Endothelial cell of umbilical vein (primary cell): ENCODE results near the gene LARP1. TPM values are rescaled to one million over a fixed set of nuclear protein-coding genes. Genes with fewer than 3 reads are reported as not detected.

ENCODE experiments used
- BruUV-seq: library from RNA; stranded (reverse); fragments of 400-500 nt; replicated peaks from 2 replicates; lab custom pipeline; 2021; lab: Mats Ljungman, UMichigan
- CTCF ChIA-PET: fragments of 300-600, 350-600 bp; sonication (Branson Sonifier 250); formaldehyde crosslinking; loops from one replicate; lab custom pipeline; 2021; ENCODE audit warnings: antibody characterized with exemption, inconsistent platforms; lab: Charles Lee
- POLR2A ChIA-PET: fragments of 300-600, 350-600 bp; sonication (Branson Sonifier 250); formaldehyde crosslinking; loops from one replicate; lab custom pipeline; 2021; ENCODE audit warnings: antibody characterized with exemption, inconsistent platforms; lab: Charles Lee
- DNase-seq: peaks from one replicate; pipeline ENCODE4 v3.0.0-alpha.2; 2011; ENCODE audit warnings: low read depth, low spot score
- FAIRE-seq: peaks from 2 replicates; lab custom pipeline; 2011; peaks lifted over from hg19 to GRCh38; lab: Jason Lieb, UNC
- H2AFZ ChIP-seq: 2 replicates; pipeline ENCODE4 v1.6.0; 2012; ENCODE audit warnings: low read depth, low read length, control low read depth, inconsistent platforms
- H3K27ac ChIP-seq: 2 replicates; pipeline ENCODE4 v1.5.1; 2011; ENCODE audit warnings: low read depth, mild to moderate bottlenecking, control low read depth, low read length, moderate library complexity; ENCODE audit not compliant: insufficient read depth
- H3K27me3 ChIP-seq, 2 experiments: 2 replicates each; pipeline versions ENCODE4 v1.6.0 to v1.6.1; 2011; ENCODE audit warnings: low read length in 2 of 2, mixed read lengths in 1 of 2; ENCODE audit not compliant: control insufficient read depth in 2 of 2, insufficient read depth in 2 of 2
- H3K36me3 ChIP-seq, 2 experiments: 2 replicates in 1 of 2; 3 replicates in 1 of 2; pipeline ENCODE4 v1.5.1; 2011; ENCODE audit warnings: low read length in 2 of 2, mild to moderate bottlenecking in 1 of 2, moderate library complexity in 1 of 2; ENCODE audit not compliant: control insufficient read depth in 2 of 2, insufficient read depth in 2 of 2; ENCODE audit errors: extremely low read depth in 1 of 2
- H3K4me1 ChIP-seq: 3 replicates; pipeline ENCODE4 v1.5.1; 2011; ENCODE audit warnings: mild to moderate bottlenecking, low read length; ENCODE audit not compliant: control insufficient read depth, insufficient read depth; ENCODE audit errors: extremely low read depth
- H3K4me2 ChIP-seq: 2 replicates; pipeline ENCODE4 v1.6.1; 2011; ENCODE audit warnings: low read length, control low read depth, mixed read lengths; ENCODE audit not compliant: insufficient read depth
- H3K4me3 ChIP-seq, 3 experiments: fragments of 200-600 bp in 1 of 3; sonication (generic), shearing (Covaris generic) in 1 of 3; replicated peaks in 1 of 3; 2 replicates each; pipeline ENCODE4 v1.5.1; 2011 to 2016; ENCODE audit warnings: control low read depth in 3 of 3, low read length in 3 of 3, mild to moderate bottlenecking in 2 of 3, inconsistent platforms in 1 of 3, low read depth in 1 of 3, moderate library complexity in 1 of 3; ENCODE audit not compliant: insufficient read depth in 1 of 3
- H3K79me2 ChIP-seq: 2 replicates; pipeline ENCODE4 v1.6.0; 2012; ENCODE audit warnings: low read length, inconsistent platforms; ENCODE audit not compliant: control insufficient read depth, insufficient read depth
- H3K9ac ChIP-seq: replicated peaks from 2 replicates; pipeline ENCODE3; 2011; ENCODE audit warnings: low read length, control low read depth; ENCODE audit not compliant: insufficient read depth; ENCODE audit errors: extremely low read depth
- H3K9me1 ChIP-seq: replicated peaks from 3 replicates; pipeline ENCODE4 v1.6.0; 2011; ENCODE audit warnings: mild to moderate bottlenecking, low read length; ENCODE audit not compliant: control insufficient read depth, insufficient read depth; ENCODE audit errors: extremely low read depth
- H3K9me3 ChIP-seq: replicated peaks from 2 replicates; pipeline ENCODE4 v1.5.1; 2012; ENCODE audit warnings: low read length, inconsistent platforms; ENCODE audit not compliant: control insufficient read depth, insufficient read depth
- H4K20me1 ChIP-seq: replicated peaks from 2 replicates; pipeline ENCODE3; 2011; ENCODE audit warnings: mild to moderate bottlenecking, low read length; ENCODE audit not compliant: control insufficient read depth, insufficient read depth; ENCODE audit errors: extremely low read depth
- CTCF ChIP-seq, 2 donors: IDR thresholded peaks; 1 replicate in 1 of 2; 2 replicates in 1 of 2; pipeline ENCODE4 v1.5.1; 2011; ENCODE audit warnings: low read length in 2 of 2, mild to moderate bottlenecking in 2 of 2, moderate library complexity in 2 of 2, control low read depth in 1 of 2, inconsistent platforms in 1 of 2, low read depth in 1 of 2; ENCODE audit not compliant: insufficient read depth in 1 of 2; ENCODE audit errors: extremely low read depth in 1 of 2
- EZH2 ChIP-seq: IDR thresholded peaks from 2 replicates; pipeline ENCODE4 v1.6.1; 2012; ENCODE audit warnings: borderline replicate concordance, low read depth, mild to moderate bottlenecking, moderate library complexity, low read length, inconsistent platforms; ENCODE audit not compliant: severe bottlenecking
- FOS ChIP-seq: IDR thresholded peaks from 2 replicates; pipeline ENCODE4 v1.6.1; 2011; ENCODE audit warnings: mild to moderate bottlenecking, low read length, moderate library complexity, borderline replicate concordance; ENCODE audit not compliant: insufficient read depth
- GATA2 ChIP-seq: IDR thresholded peaks from 2 replicates; pipeline ENCODE4 v1.7.0; 2011; ENCODE audit warnings: low read depth, mild to moderate bottlenecking, moderate library complexity, mixed read lengths, low read length; ENCODE audit not compliant: insufficient read length, insufficient read depth
- JUN ChIP-seq: IDR thresholded peaks from 2 replicates; pipeline ENCODE4 v1.6.1; 2011; ENCODE audit warnings: borderline replicate concordance, low read depth; ENCODE audit not compliant: insufficient read length, insufficient read depth
- MAX ChIP-seq: IDR thresholded peaks from 2 replicates; pipeline ENCODE4 v1.6.1; 2011; ENCODE audit not compliant: insufficient read depth, insufficient read length
- MYC ChIP-seq: IDR thresholded peaks from one replicate; pipeline ENCODE4 v1.6.1; 2011; ENCODE audit warnings: mild to moderate bottlenecking, low read depth, low read length
- POLR2A ChIP-seq: IDR thresholded peaks from 2 replicates; pipeline ENCODE4 v1.6.1; 2012; ENCODE audit warnings: low read depth, mild to moderate bottlenecking, control low read depth, low read length
- POLR2AphosphoS5 ChIP-seq: IDR thresholded peaks from 2 replicates; pipeline ENCODE4 v1.6.1; 2012; ENCODE audit warnings: low read depth, mild to moderate bottlenecking, control low read depth, low read length, moderate library complexity; ENCODE audit not compliant: insufficient read depth
- dilution Hi-C: fragments of 300-500 bp; cut with MboI; formaldehyde crosslinking; loops from one replicate; pipeline ENCODE4 v1.15.0; 2019; ENCODE audit warnings: low sequenced_read_pairs; ENCODE audit not compliant: extremely low pct_ligation_motif_present
- intact Hi-C: fragments of 100-400 bp; cut with micrococcal nuclease; formaldehyde crosslinking; loops from one replicate; pipeline ENCODE4 v1.10.0; 2022
- polyA plus RNA-seq, 4 experiments: library from polyadenylated mRNA; depleted of rRNA in 3 of 4; stranded (reverse) in 3 of 4; unstranded in 1 of 4; fragments of >200 nt; gene quantifications; 2 replicates each; pipeline versions ENCODE4 v1.2.1 to v1.2.3, GENCODE V29; 2011 to 2012; ENCODE audit warnings: missing spikeins in 1 of 4
- total RNA-seq: library from RNA; stranded (reverse); gene quantifications from 2 replicates; pipeline ENCODE4 v1.2.3, GENCODE V29; 2021

The LARP1 gene
- total and polyA plus RNA-seq, 2 donors (not counting 3 experiments of a cell fraction or from before 2014, with no cell fraction given) = 70.4 to 252 TPM

- BruUV-seq = no TSS peak
- Histone ChIP-seq H3K79me2 (no peaks in the 10 kb centered on the region), H3K27ac (no peak overlapping the region), H4K20me1 (no peaks in the 10 kb centered on the region), H3K9me3 (no peaks in the 10 kb centered on the region), H3K4me3 (no peak overlapping the region), H3K4me1 (no peaks in the 10 kb centered on the region), H3K9me1 (no peaks in the 10 kb centered on the region), H3K4me2 (no peak overlapping the region), H3K36me3 (peaks cover 0 to 13% of the 10 kb centered on the region in 2 experiments), H3K27me3 (no peaks in the 10 kb centered on the region), H2AFZ (no peak overlapping the region), H3K9ac (no peak overlapping the region)
- DNase-seq (no peak), FAIRE-seq (no peak)
- intact Hi-C loops = no loop called here
- ChIA-PET CTCF (interaction anchor here (0.7 to 1.8 kb wide), 2 partner anchors 16 to 179 kb away, joined by 3 to 5 read pairs; no protein-coding TSS in a partner anchor), POLR2A (interaction anchor here (0.5 kb wide), 1 partner anchor 146 kb away, joined by 9 read pairs; no protein-coding TSS in a partner anchor)
- dilution Hi-C loops = no loop called here
- no peak for TF ChIP-seq EZH2
- TF ChIP-seq MYC = no peak
- TF ChIP-seq POLR2AphosphoS5 = no peak
These were observed 74.0 kb downstream of the LARP1 start for GRCh38 chr5:154829181-154829588.

GRCh38 chr5:154829589-154830218 is 74.5 kb downstream of the LARP1 start:
- Histone ChIP-seq H3K4me2 (no peak overlapping the region), H3K4me3 (no peak overlapping the region), H3K27me3 (no peaks in the 10 kb centered on the region), H3K9me1 (no peaks in the 10 kb centered on the region), H3K27ac (no peak overlapping the region), H3K79me2 (no peaks in the 10 kb centered on the region), H3K4me1 (no peaks in the 10 kb centered on the region), H3K36me3 (peaks cover 0 to 15% of the 10 kb centered on the region in 2 experiments), H3K9ac (no peak overlapping the region), H2AFZ (no peak overlapping the region), H4K20me1 (no peaks in the 10 kb centered on the region), H3K9me3 (no peaks in the 10 kb centered on the region)
- ChIA-PET CTCF (interaction anchor here (1.8 kb wide), 1 partner anchor 15 kb away, joined by 5 read pairs; no protein-coding TSS in a partner anchor), POLR2A (no interaction called here)
- DNase-seq (no peak), FAIRE-seq (no peak)
- no TSS peak for BruUV-seq
- intact Hi-C loops = no loop called here
- dilution Hi-C loops = no loop called here
- no peak for TF ChIP-seq MYC
- no peak for TF ChIP-seq CTCF (IDR thresholded peaks at IDR 0.05; ENCODE audit: extremely low read depth in 1 of 2, insufficient read depth in 1 of 2, low read depth in 1 of 2, low read length in 2 of 2)
- TF ChIP-seq POLR2A = no peak
- no peak for TF ChIP-seq FOS
- TF ChIP-seq JUN = no peak
- TF ChIP-seq MAX = no peak
- TF ChIP-seq GATA2 = no peak
- no peak for TF ChIP-seq POLR2AphosphoS5
- no peak for TF ChIP-seq EZH2
